MM.1S (cell line): Measurements from ENCODE around the gene POLE.

Experiments used
- CTCF ChIP-seq: fragments of 300-600 bp; sonication (generic); IDR thresholded peaks from 2 replicates; pipeline ENCODE4 v1.5.1; 2016; ENCODE audit warnings: antibody characterized with exemption, low read length, mixed read lengths
- EZH2 ChIP-seq: fragments of 300-600 bp; sonication (generic); optimal IDR thresholded peaks from 2 replicates; pipeline ENCODE3; 2017; ENCODE audit warnings: low read depth, mild to moderate bottlenecking, antibody characterized with exemption, low read length, mixed read lengths

- TF ChIP-seq CTCF, result no peak
- TF ChIP-seq EZH2, result no peak
Observed at GRCh38 chr12:132582058-132582420, 105.1 kb downstream of the POLE start.
